Measurements from ENCODE around the gene MS4A8.

Gene MS4A8

DNA sequence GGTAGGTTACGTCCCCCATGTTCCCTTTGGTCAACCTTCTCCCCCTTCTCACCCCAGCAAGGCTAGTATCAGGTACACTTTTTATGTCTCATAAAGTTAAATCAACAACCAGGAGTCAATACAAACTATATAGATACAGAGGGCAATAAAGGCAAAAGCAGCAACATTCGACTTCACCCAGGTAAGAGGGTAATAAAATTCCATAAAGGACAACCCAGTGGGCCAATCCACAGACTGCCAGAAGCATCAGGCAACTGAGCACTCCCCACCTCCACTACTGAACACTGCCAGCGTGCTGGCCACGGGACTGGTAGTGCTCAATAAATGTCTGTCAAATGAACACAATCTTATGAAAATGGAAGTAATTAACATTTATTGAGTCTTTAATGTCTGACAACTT lies 20.0 kb downstream of the MS4A8 start:
- no peak for TF ChIP-seq TAF1 (IDR thresholded peaks at IDR 0.05; ENCODE audit: low read depth)
- TF ChIP-seq, protein P1, sequence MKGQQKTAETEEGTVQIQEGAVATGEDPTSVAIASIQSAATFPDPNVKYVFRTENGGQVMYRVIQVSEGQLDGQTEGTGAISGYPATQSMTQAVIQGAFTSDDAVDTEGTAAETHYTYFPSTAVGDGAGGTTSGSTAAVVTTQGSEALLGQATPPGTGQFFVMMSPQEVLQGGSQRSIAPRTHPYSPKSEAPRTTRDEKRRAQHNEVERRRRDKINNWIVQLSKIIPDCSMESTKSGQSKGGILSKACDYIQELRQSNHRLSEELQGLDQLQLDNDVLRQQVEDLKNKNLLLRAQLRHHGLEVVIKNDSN (IDR thresholded peaks at IDR 0.05): no peak
- no peak for TF ChIP-seq RAD21 (IDR thresholded peaks at IDR 0.05; ENCODE audit: low read depth)
- no peak for TF ChIP-seq EP300 (IDR thresholded peaks at IDR 0.05; ENCODE audit: borderline replicate concordance)
- no peak for TF ChIP-seq ZBTB7A (IDR thresholded peaks at IDR 0.05; ENCODE audit: low read depth)
- no peak for TF ChIP-seq YY1 (IDR thresholded peaks at IDR 0.05; ENCODE audit: low read depth)
- no peak for TF ChIP-seq CREB1 (IDR thresholded peaks at IDR 0.05; ENCODE audit: low read depth)
- no peak for TF ChIP-seq TCF12 (IDR thresholded peaks at IDR 0.05; ENCODE audit: low read depth)
- TF ChIP-seq, protein P2, sequence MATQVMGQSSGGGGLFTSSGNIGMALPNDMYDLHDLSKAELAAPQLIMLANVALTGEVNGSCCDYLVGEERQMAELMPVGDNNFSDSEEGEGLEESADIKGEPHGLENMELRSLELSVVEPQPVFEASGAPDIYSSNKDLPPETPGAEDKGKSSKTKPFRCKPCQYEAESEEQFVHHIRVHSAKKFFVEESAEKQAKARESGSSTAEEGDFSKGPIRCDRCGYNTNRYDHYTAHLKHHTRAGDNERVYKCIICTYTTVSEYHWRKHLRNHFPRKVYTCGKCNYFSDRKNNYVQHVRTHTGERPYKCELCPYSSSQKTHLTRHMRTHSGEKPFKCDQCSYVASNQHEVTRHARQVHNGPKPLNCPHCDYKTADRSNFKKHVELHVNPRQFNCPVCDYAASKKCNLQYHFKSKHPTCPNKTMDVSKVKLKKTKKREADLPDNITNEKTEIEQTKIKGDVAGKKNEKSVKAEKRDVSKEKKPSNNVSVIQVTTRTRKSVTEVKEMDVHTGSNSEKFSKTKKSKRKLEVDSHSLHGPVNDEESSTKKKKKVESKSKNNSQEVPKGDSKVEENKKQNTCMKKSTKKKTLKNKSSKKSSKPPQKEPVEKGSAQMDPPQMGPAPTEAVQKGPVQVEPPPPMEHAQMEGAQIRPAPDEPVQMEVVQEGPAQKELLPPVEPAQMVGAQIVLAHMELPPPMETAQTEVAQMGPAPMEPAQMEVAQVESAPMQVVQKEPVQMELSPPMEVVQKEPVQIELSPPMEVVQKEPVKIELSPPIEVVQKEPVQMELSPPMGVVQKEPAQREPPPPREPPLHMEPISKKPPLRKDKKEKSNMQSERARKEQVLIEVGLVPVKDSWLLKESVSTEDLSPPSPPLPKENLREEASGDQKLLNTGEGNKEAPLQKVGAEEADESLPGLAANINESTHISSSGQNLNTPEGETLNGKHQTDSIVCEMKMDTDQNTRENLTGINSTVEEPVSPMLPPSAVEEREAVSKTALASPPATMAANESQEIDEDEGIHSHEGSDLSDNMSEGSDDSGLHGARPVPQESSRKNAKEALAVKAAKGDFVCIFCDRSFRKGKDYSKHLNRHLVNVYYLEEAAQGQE (IDR thresholded peaks at IDR 0.05; ENCODE audit: low read depth): no peak
- TF ChIP-seq CEBPB (IDR thresholded peaks at IDR 0.05): no peak
- no peak for TF ChIP-seq NFIC (IDR thresholded peaks at IDR 0.05)
- no peak for TF ChIP-seq EGR1 (IDR thresholded peaks at IDR 0.05)
- no peak for TF ChIP-seq TEAD4 (IDR thresholded peaks at IDR 0.05)
- no peak for TF ChIP-seq FOXM1 (IDR thresholded peaks at IDR 0.05; ENCODE audit: borderline replicate concordance, low read depth)
- TF ChIP-seq, protein P3, sequence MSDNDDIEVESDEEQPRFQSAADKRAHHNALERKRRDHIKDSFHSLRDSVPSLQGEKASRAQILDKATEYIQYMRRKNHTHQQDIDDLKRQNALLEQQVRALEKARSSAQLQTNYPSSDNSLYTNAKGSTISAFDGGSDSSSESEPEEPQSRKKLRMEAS (IDR thresholded peaks at IDR 0.05): no peak

DNA sequence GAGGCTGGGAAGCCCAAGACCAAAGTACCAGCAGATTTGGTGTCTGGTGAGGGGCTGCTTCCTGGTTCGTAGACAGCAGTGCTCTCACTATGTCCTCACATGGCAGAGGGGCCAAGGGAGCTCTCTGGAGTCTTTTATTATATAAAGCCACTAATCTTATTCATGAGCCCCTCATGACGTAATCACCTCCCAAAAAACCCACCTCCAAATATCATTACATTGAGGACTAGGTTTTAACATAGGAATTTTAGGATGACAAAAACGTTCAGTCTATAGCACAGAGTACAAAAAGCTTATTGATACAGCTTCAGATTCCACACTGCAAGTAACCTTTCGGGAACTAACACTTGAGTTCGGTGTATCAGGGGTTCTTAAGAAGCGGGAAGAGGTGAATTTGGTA lies 21.0 kb downstream of the MS4A8 start:
- TF ChIP-seq, protein P1 (IDR thresholded peaks at IDR 0.05): no peak
- TF ChIP-seq ZBTB7A (IDR thresholded peaks at IDR 0.05; ENCODE audit: low read depth) (no peak), FOXM1 (IDR thresholded peaks at IDR 0.05; ENCODE audit: borderline replicate concordance, low read depth) (no peak)
- TF ChIP-seq, protein P2 (IDR thresholded peaks at IDR 0.05; ENCODE audit: low read depth): no peak

DNA sequence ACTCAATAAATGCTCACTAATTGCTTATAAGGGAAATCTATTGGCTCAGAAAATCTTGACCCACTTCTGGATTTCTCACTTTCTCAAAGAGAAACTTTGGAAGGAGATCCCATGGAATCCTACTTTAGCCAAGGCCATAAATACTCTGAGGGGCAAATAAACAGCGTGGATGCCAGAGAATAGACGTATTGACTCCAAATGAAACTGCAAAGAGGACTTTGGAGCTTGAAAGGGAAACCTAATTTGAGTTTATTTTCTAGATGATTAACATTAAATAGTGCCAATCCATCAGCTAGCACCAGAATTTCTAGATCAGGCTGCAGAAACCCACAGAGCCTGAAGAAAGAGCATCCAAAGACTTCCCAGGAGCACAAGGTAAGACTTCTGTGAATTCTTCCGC lies 25.0 kb downstream of the MS4A8 start, which contains the start of gene MS4A18:
Gene MS4A18, plus strand, starts transcription at position 301 of the 400 bp plus-strand sequence.
- TF ChIP-seq CREB1 (IDR thresholded peaks at IDR 0.05; ENCODE audit: low read depth) (no peak), TAF1 (IDR thresholded peaks at IDR 0.05; ENCODE audit: low read depth) (no peak), FOXM1 (IDR thresholded peaks at IDR 0.05; ENCODE audit: borderline replicate concordance, low read depth) (no peak), RAD21 (IDR thresholded peaks at IDR 0.05; ENCODE audit: low read depth) (no peak), EGR1 (IDR thresholded peaks at IDR 0.05) (no peak), TEAD4 (IDR thresholded peaks at IDR 0.05) (no peak), EP300 (IDR thresholded peaks at IDR 0.05; ENCODE audit: borderline replicate concordance) (no peak), YY1 (IDR thresholded peaks at IDR 0.05; ENCODE audit: low read depth) (no peak), TCF12 (IDR thresholded peaks at IDR 0.05; ENCODE audit: low read depth) (no peak), CEBPB (IDR thresholded peaks at IDR 0.05) (no peak), NFIC (IDR thresholded peaks at IDR 0.05) (no peak), ZBTB7A (IDR thresholded peaks at IDR 0.05; ENCODE audit: low read depth) (no peak)
- TF ChIP-seq, protein P3 (IDR thresholded peaks at IDR 0.05): no peak
- TF ChIP-seq, protein P2 (IDR thresholded peaks at IDR 0.05; ENCODE audit: low read depth): no peak
- TF ChIP-seq, protein P1 (IDR thresholded peaks at IDR 0.05): no peak

- no peak for TF ChIP-seq TCF12 (IDR thresholded peaks at IDR 0.05; ENCODE audit: low read depth)
- no peak for TF ChIP-seq NFIC (IDR thresholded peaks at IDR 0.05)
- TF ChIP-seq RAD21 (IDR thresholded peaks at IDR 0.05; ENCODE audit: low read depth): no peak
- TF ChIP-seq EP300 (IDR thresholded peaks at IDR 0.05; ENCODE audit: borderline replicate concordance): no peak
- TF ChIP-seq EGR1 (IDR thresholded peaks at IDR 0.05): no peak
- TF ChIP-seq, protein P2 (IDR thresholded peaks at IDR 0.05; ENCODE audit: low read depth): no peak
- TF ChIP-seq TAF1 (IDR thresholded peaks at IDR 0.05; ENCODE audit: low read depth): no peak
- no peak for TF ChIP-seq CEBPB (IDR thresholded peaks at IDR 0.05)
- TF ChIP-seq, protein P1 (IDR thresholded peaks at IDR 0.05): no peak
- TF ChIP-seq TEAD4 (IDR thresholded peaks at IDR 0.05): no peak
- TF ChIP-seq CREB1 (IDR thresholded peaks at IDR 0.05; ENCODE audit: low read depth): no peak
- TF ChIP-seq, protein P3 (IDR thresholded peaks at IDR 0.05): no peak
- no peak for TF ChIP-seq YY1 (IDR thresholded peaks at IDR 0.05; ENCODE audit: low read depth)
- no peak for TF ChIP-seq ZBTB7A (IDR thresholded peaks at IDR 0.05; ENCODE audit: low read depth)
- no peak for TF ChIP-seq FOXM1 (IDR thresholded peaks at IDR 0.05; ENCODE audit: borderline replicate concordance, low read depth)
Measured at GRCh38 chr11:60725592-60725991, 26.2 kb downstream of the MS4A8 start.

Data from Ishikawa (cell line).